Fibroblast of villous mesenchyme (primary cell): ENCODE data around the gene ZC3H12C. TPM values are rescaled to one million over a fixed set of nuclear protein-coding genes. Genes with fewer than 3 reads are reported as not detected.

ENCODE experiments used
- DNase-seq: peaks from one replicate; pipeline ENCODE4 v3.0.0-alpha.2; 2010; ENCODE audit warnings: low read depth
- H3K4me3 ChIP-seq: 2 replicates; pipeline ENCODE4 v1.5.1; 2011; ENCODE audit warnings: low read depth, mild to moderate bottlenecking, low read length
- total RNA-seq: library from RNA; depleted of rRNA; stranded (reverse); fragments of >200 nt; gene quantifications from 2 replicates; pipeline ENCODE4 v1.2.3, GENCODE V29; 2012
- TF ChIP-seq, protein P1 (sequence below): IDR thresholded peaks from 2 replicates; pipeline ENCODE4 v1.5.1; 2012; ENCODE audit warnings: low read depth, mild to moderate bottlenecking, low read length; ENCODE audit not compliant: insufficient read depth

The ZC3H12C gene
- total RNA-seq, 1 donor: 15.5 TPM

DNA sequence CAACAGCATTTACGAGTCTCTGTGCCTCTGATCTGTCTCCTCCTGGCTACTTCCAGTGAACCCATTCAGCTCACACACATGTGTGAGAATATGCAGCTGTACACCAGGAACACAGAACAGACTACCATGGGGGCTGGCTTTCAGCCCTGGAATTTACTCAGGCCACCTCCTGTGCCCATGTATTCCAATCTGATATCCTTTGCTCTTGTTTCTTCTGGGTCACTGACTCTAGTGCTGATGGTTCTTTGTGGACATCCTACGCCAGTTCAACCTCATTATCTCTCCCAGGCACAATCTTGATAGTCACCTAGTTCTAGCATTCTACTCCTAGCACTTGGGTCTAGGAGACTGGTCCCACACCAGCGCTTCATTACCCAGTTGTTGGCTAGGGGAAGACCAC, 23.0 kb upstream of the ZC3H12C start:
- no peak overlapping the region for H3K4me3 ChIP-seq
- TF ChIP-seq, protein P1, sequence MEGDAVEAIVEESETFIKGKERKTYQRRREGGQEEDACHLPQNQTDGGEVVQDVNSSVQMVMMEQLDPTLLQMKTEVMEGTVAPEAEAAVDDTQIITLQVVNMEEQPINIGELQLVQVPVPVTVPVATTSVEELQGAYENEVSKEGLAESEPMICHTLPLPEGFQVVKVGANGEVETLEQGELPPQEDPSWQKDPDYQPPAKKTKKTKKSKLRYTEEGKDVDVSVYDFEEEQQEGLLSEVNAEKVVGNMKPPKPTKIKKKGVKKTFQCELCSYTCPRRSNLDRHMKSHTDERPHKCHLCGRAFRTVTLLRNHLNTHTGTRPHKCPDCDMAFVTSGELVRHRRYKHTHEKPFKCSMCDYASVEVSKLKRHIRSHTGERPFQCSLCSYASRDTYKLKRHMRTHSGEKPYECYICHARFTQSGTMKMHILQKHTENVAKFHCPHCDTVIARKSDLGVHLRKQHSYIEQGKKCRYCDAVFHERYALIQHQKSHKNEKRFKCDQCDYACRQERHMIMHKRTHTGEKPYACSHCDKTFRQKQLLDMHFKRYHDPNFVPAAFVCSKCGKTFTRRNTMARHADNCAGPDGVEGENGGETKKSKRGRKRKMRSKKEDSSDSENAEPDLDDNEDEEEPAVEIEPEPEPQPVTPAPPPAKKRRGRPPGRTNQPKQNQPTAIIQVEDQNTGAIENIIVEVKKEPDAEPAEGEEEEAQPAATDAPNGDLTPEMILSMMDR: no peak
- DNase-seq: no peak

DNA sequence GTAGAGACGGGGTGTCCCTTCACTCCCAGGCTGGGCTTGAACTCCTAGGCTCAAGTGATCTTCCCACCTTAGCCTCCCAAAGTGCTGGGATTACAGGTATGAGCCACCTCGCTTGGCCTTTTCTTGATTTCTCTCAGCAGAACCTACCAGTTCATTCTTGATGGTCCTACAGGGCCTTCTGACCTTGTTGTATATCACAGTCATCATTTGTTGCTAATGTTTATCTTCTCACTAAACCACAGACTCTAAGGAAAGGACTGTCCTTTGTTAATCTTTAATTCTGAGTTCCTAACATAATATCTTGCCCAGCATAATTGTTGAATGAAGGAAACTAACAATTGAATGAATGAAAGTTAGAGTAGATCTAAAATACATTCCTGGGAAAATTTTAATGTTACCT, 22.0 kb upstream of the ZC3H12C start:
- no peak for DNase-seq
- no peak overlapping the region for H3K4me3 ChIP-seq
- TF ChIP-seq, protein P1: no peak

- no peak for DNase-seq
- TF ChIP-seq, protein P1: no peak
- no peak overlapping the region for H3K4me3 ChIP-seq
These were observed 20.3 kb upstream of the ZC3H12C start for GRCh38 chr11:110072930-110073329.

GRCh38 chr11:110074499-110074898, 18.7 kb upstream of the ZC3H12C start:
- no peak overlapping the region for H3K4me3 ChIP-seq
- TF ChIP-seq, protein P1: no peak
- DNase-seq: no peak

GRCh38 chr11:110075105-110075846, 17.9 kb upstream of the ZC3H12C start:
- no peak overlapping the region for H3K4me3 ChIP-seq
- no peak for DNase-seq
- TF ChIP-seq, protein P1: no peak

- no peak for DNase-seq
- no peak overlapping the region for H3K4me3 ChIP-seq
- TF ChIP-seq, protein P1: no peak
These were observed 17.4 kb upstream of the ZC3H12C start for GRCh38 chr11:110075847-110076208.
